Mesenchymal stem cell (in vitro differentiated cells and primary cell): ENCODE results near the gene ELMOD1.
A peak's percentile ranks its signal among the peaks of the same experiment; 100 is the strongest.
"Not testable (repeated sequence)": the region's sequence is repeated elsewhere in the genome, so short reads cannot be mapped to it uniquely, and the experiment has no call there.

Source experiments
- DNase-seq: peaks from one replicate; pipeline ENCODE4 v3.0.0-alpha.2; 2013
- H2AFZ ChIP-seq: one replicate; pipeline ENCODE4 v1.6.1; 2013; ENCODE audit warnings: low read depth, mild to moderate bottlenecking, control low read depth, inconsistent platforms, low read length, moderate library complexity
- H2AK5ac ChIP-seq: 2 replicates; pipeline ENCODE4 v1.6.1; 2013; ENCODE audit warnings: low read length, moderate library complexity, mild to moderate bottlenecking, inconsistent platforms; ENCODE audit not compliant: severe bottlenecking
- H2BK120ac ChIP-seq: one replicate; pipeline ENCODE4 v1.6.1; 2013; ENCODE audit warnings: low read depth, mild to moderate bottlenecking, inconsistent platforms, low read length, moderate library complexity
- H2BK12ac ChIP-seq, 2 experiments: one replicate each; pipeline ENCODE4 v1.6.1; 2013; ENCODE audit warnings: inconsistent platforms in 2 of 2, low read length in 2 of 2, mild to moderate bottlenecking in 2 of 2, moderate library complexity in 2 of 2, control low read depth in 1 of 2
- H2BK15ac ChIP-seq: one replicate; pipeline ENCODE4 v1.6.1; 2013; ENCODE audit warnings: mild to moderate bottlenecking, low read depth, inconsistent platforms; ENCODE audit not compliant: poor library complexity, severe bottlenecking
- H2BK5ac ChIP-seq: 2 replicates; pipeline ENCODE4 v1.6.1; 2013; ENCODE audit warnings: low read depth, mild to moderate bottlenecking, low read length, control low read depth, inconsistent platforms; ENCODE audit not compliant: poor library complexity, severe bottlenecking
- H3K14ac ChIP-seq, 2 experiments: one replicate each; pipeline ENCODE4 v1.6.1; 2013; ENCODE audit warnings: inconsistent platforms in 2 of 2, low read length in 2 of 2, control low read depth in 1 of 2, mild to moderate bottlenecking in 1 of 2, moderate library complexity in 1 of 2
- H3K18ac ChIP-seq, 2 experiments: one replicate each; pipeline ENCODE4 v1.6.1; 2013; ENCODE audit warnings: inconsistent platforms in 2 of 2, low read length in 2 of 2, control low read depth in 1 of 2, low read depth in 1 of 2, mild to moderate bottlenecking in 1 of 2
- H3K23ac ChIP-seq, 2 experiments: one replicate each; pipeline ENCODE4 v1.6.1; 2013; ENCODE audit warnings: inconsistent platforms in 2 of 2, low read length in 2 of 2, mild to moderate bottlenecking in 2 of 2, moderate library complexity in 2 of 2, control low read depth in 1 of 2
- H3K27ac ChIP-seq: 2 replicates; pipeline ENCODE4 v1.5.1; 2013; ENCODE audit warnings: mild to moderate bottlenecking, moderate library complexity, low read length, control low read depth, inconsistent platforms; ENCODE audit not compliant: poor library complexity, severe bottlenecking
- H3K27me3 ChIP-seq, 2 experiments: 2 replicates each; pipeline versions ENCODE4 v1.6.1 to v1.7.0; 2013; ENCODE audit warnings: low read length in 2 of 2, mild to moderate bottlenecking in 2 of 2, moderate library complexity in 2 of 2, control low read depth in 1 of 2, inconsistent platforms in 1 of 2; ENCODE audit not compliant: control insufficient read depth in 1 of 2, insufficient read depth in 1 of 2
- H3K36me3 ChIP-seq, 2 experiments: 2 replicates each; pipeline versions ENCODE4 v1.6.1 to v1.7.0; 2013; ENCODE audit warnings: low read length in 2 of 2, control low read depth in 1 of 2, inconsistent platforms in 1 of 2, low read depth in 1 of 2, mild to moderate bottlenecking in 1 of 2; ENCODE audit not compliant: insufficient read depth in 2 of 2, control insufficient read depth in 1 of 2
- H3K4ac ChIP-seq, 2 experiments: one replicate each; pipeline ENCODE4 v1.6.1; 2013; ENCODE audit warnings: inconsistent platforms in 2 of 2, low read length in 2 of 2, mild to moderate bottlenecking in 2 of 2, moderate library complexity in 2 of 2, control low read depth in 1 of 2, low read depth in 1 of 2
- H3K4me1 ChIP-seq: 2 replicates; pipeline ENCODE4 v1.6.1; 2013; ENCODE audit warnings: low read depth, low read length, control low read depth; ENCODE audit not compliant: control insufficient read depth, insufficient read depth
- H3K4me2 ChIP-seq: 2 replicates; pipeline ENCODE4 v1.6.1; 2013; ENCODE audit warnings: low read length, mild to moderate bottlenecking, inconsistent platforms; ENCODE audit not compliant: poor library complexity, severe bottlenecking
- H3K4me3 ChIP-seq, 2 experiments: 2 replicates each; pipeline versions ENCODE4 v1.5.1 to v1.7.0; 2013; ENCODE audit warnings: low read length in 2 of 2, mild to moderate bottlenecking in 2 of 2, control low read depth in 1 of 2, low read depth in 1 of 2; ENCODE audit not compliant: insufficient read depth in 1 of 2
- H3K79me1 ChIP-seq: replicated peaks from 2 replicates; pipeline ENCODE4 v1.6.1; 2013; ENCODE audit warnings: mild to moderate bottlenecking, control low read depth, low read length, inconsistent platforms; ENCODE audit not compliant: poor library complexity, severe bottlenecking
- H3K9ac ChIP-seq: 2 replicates; pipeline ENCODE4 v1.7.0; 2013; ENCODE audit warnings: mild to moderate bottlenecking, low read length, moderate library complexity
- H3K9me3 ChIP-seq: 2 replicates; pipeline ENCODE4 v1.7.0; 2013; ENCODE audit warnings: mild to moderate bottlenecking, low read length; ENCODE audit not compliant: control insufficient read depth
- H4K8ac ChIP-seq: one replicate; pipeline ENCODE4 v1.6.1; 2013; ENCODE audit warnings: inconsistent platforms, mild to moderate bottlenecking, low read length, moderate library complexity
- H4K91ac ChIP-seq: one replicate; pipeline ENCODE4 v1.6.1; 2013; ENCODE audit warnings: mild to moderate bottlenecking, low read length, inconsistent platforms
- WGBS: methylation state at CpG from one replicate; pipeline ENCODE4 v1.1.7; 2013; ENCODE audit warnings: mixed read lengths; 5-methylcytosine and 5-hydroxymethylcytosine counted together

The ELMOD1 gene

DNA sequence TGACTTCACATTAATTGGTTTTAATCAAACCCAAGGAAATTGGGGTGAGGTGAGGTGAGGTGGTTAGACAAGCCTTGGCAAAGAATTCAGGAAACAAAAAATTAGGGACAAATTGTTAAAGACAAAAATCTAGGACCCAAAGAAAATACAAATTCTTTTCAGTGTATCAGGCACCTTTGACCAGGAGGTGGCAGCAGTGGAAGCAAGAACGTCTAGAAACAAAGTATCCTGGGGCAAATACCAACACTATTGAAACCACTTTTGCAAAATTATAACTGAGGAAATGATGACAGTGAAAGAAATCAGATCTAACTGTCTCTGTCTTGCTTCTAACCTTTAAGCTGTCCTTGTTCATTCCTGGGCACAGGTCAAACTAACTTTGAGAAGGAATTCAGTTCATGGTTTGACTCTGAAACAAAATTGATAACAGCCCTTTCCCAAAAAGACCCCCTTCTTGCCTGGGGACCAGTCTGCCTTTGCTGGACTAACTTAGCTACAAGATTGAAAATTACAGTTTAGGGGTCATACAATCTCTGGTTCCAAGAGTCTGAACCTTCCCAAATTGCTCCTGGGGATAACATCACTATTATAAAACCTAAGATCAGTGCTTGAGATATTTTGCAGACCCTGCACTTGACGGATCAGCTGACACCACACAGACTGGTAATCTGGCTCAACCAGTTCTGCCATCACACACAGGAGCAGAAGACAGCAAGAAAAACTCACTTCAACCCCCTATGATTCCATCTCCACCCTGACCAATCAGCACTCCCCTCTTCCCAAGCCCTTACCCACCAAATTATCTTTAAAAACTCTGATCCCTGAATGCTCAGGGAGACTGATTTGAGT is 14.2 kb upstream of the ELMOD1 start:
- H3K9ac ChIP-seq, H2BK5ac ChIP-seq, H3K23ac ChIP-seq, H4K91ac ChIP-seq, H3K27me3 ChIP-seq, H3K9me3 ChIP-seq, H4K8ac ChIP-seq, H2AK5ac ChIP-seq, H3K79me1 ChIP-seq, H3K4ac ChIP-seq, H3K27ac ChIP-seq, H2BK12ac ChIP-seq, H3K36me3 ChIP-seq, H3K14ac ChIP-seq, H2BK120ac ChIP-seq, H3K4me2 ChIP-seq, H3K4me3 ChIP-seq, H2AFZ ChIP-seq, H3K18ac ChIP-seq, H3K4me1 ChIP-seq, H2BK15ac ChIP-seq: not testable (repeated sequence)
- DNase-seq = peak; percentile 46
- WGBS = 26% methylated on average over 2 of the region's 2 CpGs

DNA sequence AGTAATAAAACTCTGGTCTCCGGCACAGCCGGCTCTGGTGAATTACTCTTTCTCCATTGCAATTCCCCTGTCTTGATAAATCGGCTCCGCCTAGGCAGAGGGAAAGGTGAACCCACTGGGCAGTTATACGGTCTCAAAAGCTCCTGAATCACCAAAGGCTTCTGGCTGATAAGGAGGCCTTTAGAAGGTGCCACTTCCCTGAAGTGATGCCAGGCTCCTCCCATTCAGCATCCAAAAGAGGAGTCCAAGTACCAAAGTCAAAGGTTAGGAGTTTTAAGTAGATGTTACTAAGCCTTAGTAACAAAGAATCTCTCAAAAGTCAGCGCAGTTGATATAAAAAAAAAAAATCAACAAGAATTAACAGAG is 13.6 kb upstream of the ELMOD1 start:
- H2BK12ac ChIP-seq = no peak overlapping the region
- no peak overlapping the region for H4K8ac ChIP-seq
- no peak for DNase-seq
- H3K4me2 ChIP-seq = no peak overlapping the region
- no peaks in the 10 kb centered on the region for H3K79me1 ChIP-seq
- no peaks in the 10 kb centered on the region for H3K36me3 ChIP-seq
- H3K9ac ChIP-seq = no peak overlapping the region
- H2BK5ac ChIP-seq = no peak overlapping the region
- no peaks in the 10 kb centered on the region for H3K9me3 ChIP-seq
- no peaks in the 10 kb centered on the region for H3K27me3 ChIP-seq
- H3K4me3 ChIP-seq = no peak overlapping the region
- WGBS = 93% methylated on average over 5 of the region's 6 CpGs
- H2BK120ac ChIP-seq = no peak overlapping the region
- no peak overlapping the region for H3K27ac ChIP-seq
- H3K14ac ChIP-seq = no peak overlapping the region
- no peak overlapping the region for H3K23ac ChIP-seq
- no peak overlapping the region for H3K18ac ChIP-seq
- H4K91ac ChIP-seq = no peak overlapping the region
- H2AFZ ChIP-seq = no peak overlapping the region
- no peak overlapping the region for H2AK5ac ChIP-seq
- H3K4me1 ChIP-seq = no peaks in the 10 kb centered on the region
- H3K4ac ChIP-seq = no peak overlapping the region
- H2BK15ac ChIP-seq = no peak overlapping the region

GRCh38 chr11:107579169-107579568 is 11.8 kb upstream of the ELMOD1 start:
- H4K8ac ChIP-seq, H2AFZ ChIP-seq, H3K4me2 ChIP-seq, H4K91ac ChIP-seq, H3K4ac ChIP-seq, H3K14ac ChIP-seq, H3K27me3 ChIP-seq, H3K18ac ChIP-seq, H2BK5ac ChIP-seq, H2BK120ac ChIP-seq, H3K9me3 ChIP-seq, H3K36me3 ChIP-seq, H3K4me3 ChIP-seq, H3K4me1 ChIP-seq, H3K23ac ChIP-seq, DNase-seq, H3K27ac ChIP-seq, H2BK12ac ChIP-seq, H2AK5ac ChIP-seq, H3K9ac ChIP-seq, H3K79me1 ChIP-seq, H2BK15ac ChIP-seq: not testable (repeated sequence)
- 100% methylated on average over 2 of the region's 2 CpGs for WGBS

DNA sequence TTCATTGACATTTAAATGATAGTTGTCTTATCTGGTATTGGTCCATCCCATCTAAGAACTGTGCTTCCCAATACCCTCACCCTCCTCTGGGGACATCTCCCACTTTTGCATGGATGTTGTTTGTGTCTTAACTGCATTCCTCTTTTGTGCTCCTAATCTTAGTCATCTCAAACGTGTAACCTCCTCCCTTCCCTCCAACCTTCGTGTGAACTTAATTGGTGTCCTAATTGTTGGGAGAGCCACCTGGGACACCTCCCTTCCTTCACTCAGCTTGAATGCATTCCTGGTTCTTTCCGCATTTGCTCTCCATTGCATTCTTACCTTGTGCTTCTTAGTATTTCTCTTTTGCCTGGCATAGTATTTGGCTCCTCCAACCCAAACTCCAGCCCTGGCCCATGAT is 9.8 kb upstream of the ELMOD1 start:
- H2AK5ac ChIP-seq = no peak overlapping the region
- no peak overlapping the region for H3K4ac ChIP-seq
- no peak overlapping the region for H3K9ac ChIP-seq
- no peak for DNase-seq
- no peak overlapping the region for H4K91ac ChIP-seq
- no peaks in the 10 kb centered on the region for H3K4me1 ChIP-seq
- H3K36me3 ChIP-seq = no peaks in the 10 kb centered on the region
- H3K27me3 ChIP-seq = peaks cover 0 to 5% of the 10 kb centered on the region in 2 experiments
- H3K18ac ChIP-seq = no peak overlapping the region
- no peak overlapping the region for H3K4me2 ChIP-seq
- H3K23ac ChIP-seq = no peak overlapping the region
- H2BK12ac ChIP-seq = no peak overlapping the region
- H3K9me3 ChIP-seq = no peaks in the 10 kb centered on the region
- H3K27ac ChIP-seq = no peak overlapping the region
- H3K79me1 ChIP-seq = no peaks in the 10 kb centered on the region
- no peak overlapping the region for H4K8ac ChIP-seq
- no peak overlapping the region for H3K4me3 ChIP-seq
- H3K14ac ChIP-seq = no peak overlapping the region
- no peak overlapping the region for H2BK5ac ChIP-seq
- WGBS = 45% methylated on average over 3 of the region's 3 CpGs
- H2BK120ac ChIP-seq = no peak overlapping the region
- no peak overlapping the region for H2BK15ac ChIP-seq
- H2AFZ ChIP-seq = no peak overlapping the region
